Vein endothelial cell (primary cell): ENCODE results near the gene SIRPG. TPM values are rescaled to one million over a fixed set of nuclear protein-coding genes. Genes with fewer than 3 reads are reported as not detected.

Experiments used
- small RNA-seq: library from RNA; depleted of rRNA; stranded (forward); fragments of <200 nt; gene quantifications from one replicate; pipeline ENCODE3, GENCODE V24; 2012
- total RNA-seq: library from RNA; depleted of rRNA; stranded (reverse); fragments of >200 nt; gene quantifications from 2 replicates; pipeline ENCODE4 v1.2.3, GENCODE V29; 2012

Gene SIRPG
- total RNA-seq, result not detected in 2 replicates

GRCh38 chr20:1657556-1658334 is at the start of gene SIRPG:
Gene SIRPG (minus strand): TSS chr20:1657779. CDS start chr20:1657714, 65 bp downstream.

GRCh38 chr20:1619861-1620444 is 37.6 kb downstream of the SIRPG start, which contains the start of gene SIRPB1:
Gene SIRPB1 (minus strand): TSS chr20:1620009. CDS start chr20:1619944, 65 bp downstream.

Small RNA genes within 50 kb of the gene (small RNA-seq; reads per million reads assigned to genes)
- gene AL109809.3 (not detected), gene RN7SL561P (not detected)

Other genes starting within 250 kb of the SIRPG start
- gene NSFL1C, start 190.9 kb downstream of the SIRPG start, total RNA-seq, result 38.5 and 38.6 TPM in 2 replicates
- gene SIRPB2, start 166.4 kb downstream of the SIRPG start, total RNA-seq, result 4.2 and 4.6 TPM in 2 replicates
- gene SIRPD, start 100.1 kb downstream of the SIRPG start, total RNA-seq, result not detected in 2 replicates
- gene SIRPB1, start 37.8 kb downstream of the SIRPG start, total RNA-seq, result 0.10 and 1.6 TPM in 2 replicates
- 23.6 and 29.4 TPM in 2 replicates for gene SIRPA, start 237.6 kb upstream of the SIRPG start, total RNA-seq